ENCODE data around the gene ALS2CL.

Gene ALS2CL

DNA sequence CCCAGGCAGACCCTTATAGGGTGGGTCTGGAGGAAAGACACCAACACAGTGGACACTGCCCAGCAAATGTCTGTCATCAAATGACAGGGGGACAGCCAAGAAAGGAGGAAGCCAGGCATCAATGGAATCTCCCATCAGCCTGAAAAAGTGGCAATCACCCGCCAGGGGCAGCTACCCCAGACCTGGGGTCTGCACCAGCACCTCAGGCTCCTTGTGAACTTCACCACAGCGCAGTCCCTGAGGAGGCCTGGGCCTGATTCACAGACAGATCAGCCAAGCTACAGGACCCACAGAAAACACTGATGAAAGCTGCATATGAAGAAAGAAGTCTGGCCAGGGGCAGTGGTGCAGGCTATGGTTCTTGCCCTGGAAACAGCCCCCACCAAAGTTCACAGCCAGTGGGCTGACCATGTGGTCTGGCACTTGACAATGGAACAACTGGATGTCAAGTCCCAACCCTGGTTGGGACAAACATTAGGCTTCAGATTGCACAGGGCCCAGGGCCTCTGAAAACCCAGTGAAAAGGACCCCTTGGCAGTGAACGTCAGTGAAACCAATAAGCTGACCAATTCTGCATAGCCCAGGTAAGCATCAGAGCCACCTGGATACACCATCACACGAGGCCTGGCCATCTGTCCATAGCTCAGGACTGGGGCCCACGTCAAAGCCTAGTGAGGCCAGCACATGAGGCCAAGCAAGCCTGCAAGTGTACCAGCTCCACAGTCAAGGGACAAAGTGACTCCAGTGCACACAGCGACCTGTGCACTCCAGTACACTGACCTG is 29.1 kb downstream of the ALS2CL start:
- DNase-seq (ENCODE audit: low read depth) = no peak

DNA sequence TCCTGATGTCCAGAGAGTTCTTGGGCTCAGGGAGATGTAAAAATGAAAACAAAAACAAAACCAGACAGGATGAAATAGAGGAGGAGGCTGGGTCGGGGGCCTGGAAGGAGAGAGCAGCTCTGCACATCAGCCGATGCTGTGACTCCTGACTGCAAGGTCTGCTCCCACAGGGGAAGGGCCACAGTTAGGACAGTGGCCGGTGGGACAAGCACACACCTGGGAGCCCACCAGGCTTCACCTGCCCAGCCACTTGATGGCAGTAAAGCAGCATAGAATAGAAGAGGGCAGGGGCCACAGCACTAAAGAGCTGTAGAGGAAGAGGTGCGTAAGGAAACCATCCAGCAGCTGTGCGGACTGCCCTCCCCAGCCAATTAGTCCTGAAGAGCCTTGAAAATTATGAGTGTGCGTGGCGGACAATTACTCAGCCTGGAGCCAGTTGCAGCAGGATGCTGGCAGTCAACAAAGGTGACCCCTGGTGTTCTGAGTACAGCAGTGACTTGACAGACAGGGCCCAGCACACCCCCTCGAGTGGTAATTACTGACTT is 29.8 kb downstream of the ALS2CL start:
- DNase-seq (ENCODE audit: low read depth) = peak; percentile 8

DNA sequence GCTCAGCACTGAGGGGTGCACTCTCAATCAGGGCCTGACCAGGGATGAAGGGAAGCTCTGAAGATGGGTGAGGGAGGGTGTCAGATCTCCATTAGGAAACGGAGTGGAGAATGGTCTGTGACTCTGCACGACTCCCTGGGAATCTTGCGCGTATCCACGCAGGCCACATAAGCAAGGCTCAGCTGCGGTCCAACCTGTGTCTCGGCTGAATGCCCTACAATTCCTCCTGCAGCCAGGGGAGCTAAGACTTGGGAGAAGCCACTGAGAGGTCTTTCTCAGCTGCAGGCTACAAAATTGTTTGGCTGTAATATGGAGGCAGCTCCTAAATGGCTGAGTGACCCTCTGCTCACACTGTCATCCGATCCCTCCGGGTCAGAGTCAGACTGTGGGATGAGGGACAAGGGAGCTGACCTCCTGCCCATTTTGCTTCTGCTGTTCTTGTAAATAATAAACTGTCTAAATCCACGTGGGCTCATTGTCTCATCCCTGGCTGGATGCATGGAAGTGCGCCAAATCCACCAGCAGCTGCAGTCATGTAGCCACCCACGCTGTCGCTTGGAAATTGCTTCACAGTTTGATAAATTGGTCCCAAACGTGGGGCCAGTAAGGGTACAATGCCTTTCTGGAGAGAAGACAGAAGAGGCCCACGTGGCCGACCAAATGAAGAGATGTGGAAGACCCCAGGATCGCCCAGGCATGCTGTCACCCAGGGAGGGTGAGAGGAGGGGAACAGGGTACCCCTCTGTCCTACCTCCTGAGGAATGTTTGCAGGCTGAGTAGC is 30.5 kb downstream of the ALS2CL start:
- DNase-seq (ENCODE audit: low read depth) = peak; percentile 26

DNA sequence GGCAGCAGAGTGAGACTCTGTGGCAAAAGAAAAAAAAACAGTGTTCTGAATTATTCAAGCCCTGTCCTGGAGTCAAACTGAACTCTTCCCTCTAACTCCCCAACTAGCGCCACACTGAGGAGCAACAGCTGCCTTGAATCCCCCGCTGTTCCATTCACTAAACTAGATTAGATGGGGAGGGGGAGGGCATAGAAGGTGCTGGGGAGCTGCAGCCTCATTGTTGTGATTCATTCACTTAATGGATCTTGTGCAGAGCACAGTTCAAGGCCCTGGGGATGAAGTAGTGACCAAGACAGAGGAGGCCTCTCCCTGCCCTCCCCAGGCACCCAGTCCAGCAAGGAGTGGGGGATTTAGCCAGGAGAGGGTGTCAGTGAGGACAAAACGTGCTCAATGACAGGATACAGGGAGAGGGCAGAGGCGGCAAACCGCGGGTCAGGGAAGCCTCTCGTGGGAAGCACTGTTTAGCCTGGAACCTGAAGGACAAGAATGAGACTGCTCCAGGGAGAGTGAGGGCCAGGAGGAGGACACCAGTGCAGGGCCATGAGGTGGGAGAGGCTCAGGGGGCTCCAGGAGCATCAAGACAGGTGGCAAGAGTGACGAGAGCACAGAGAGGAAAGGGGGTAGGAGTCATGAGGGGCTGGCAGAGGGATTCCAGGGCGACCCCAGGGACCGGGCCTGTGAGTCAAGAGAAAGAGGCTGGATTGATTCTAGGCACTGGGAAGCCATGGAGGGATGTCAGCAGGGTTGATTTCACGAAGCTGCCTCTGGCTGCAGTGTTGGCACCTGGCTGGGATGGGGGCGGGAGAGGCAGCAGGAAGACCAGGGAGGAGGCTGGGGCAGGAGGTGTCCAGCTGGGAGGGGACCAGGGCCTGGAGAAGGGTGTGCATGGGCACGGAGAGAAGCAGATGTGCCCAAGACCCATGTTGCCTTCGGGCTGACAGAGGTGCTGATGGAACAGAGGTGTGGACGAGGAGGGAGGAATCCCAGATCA is 31.4 kb downstream of the ALS2CL start:
- no peak for DNase-seq (ENCODE audit: low read depth)

DNA sequence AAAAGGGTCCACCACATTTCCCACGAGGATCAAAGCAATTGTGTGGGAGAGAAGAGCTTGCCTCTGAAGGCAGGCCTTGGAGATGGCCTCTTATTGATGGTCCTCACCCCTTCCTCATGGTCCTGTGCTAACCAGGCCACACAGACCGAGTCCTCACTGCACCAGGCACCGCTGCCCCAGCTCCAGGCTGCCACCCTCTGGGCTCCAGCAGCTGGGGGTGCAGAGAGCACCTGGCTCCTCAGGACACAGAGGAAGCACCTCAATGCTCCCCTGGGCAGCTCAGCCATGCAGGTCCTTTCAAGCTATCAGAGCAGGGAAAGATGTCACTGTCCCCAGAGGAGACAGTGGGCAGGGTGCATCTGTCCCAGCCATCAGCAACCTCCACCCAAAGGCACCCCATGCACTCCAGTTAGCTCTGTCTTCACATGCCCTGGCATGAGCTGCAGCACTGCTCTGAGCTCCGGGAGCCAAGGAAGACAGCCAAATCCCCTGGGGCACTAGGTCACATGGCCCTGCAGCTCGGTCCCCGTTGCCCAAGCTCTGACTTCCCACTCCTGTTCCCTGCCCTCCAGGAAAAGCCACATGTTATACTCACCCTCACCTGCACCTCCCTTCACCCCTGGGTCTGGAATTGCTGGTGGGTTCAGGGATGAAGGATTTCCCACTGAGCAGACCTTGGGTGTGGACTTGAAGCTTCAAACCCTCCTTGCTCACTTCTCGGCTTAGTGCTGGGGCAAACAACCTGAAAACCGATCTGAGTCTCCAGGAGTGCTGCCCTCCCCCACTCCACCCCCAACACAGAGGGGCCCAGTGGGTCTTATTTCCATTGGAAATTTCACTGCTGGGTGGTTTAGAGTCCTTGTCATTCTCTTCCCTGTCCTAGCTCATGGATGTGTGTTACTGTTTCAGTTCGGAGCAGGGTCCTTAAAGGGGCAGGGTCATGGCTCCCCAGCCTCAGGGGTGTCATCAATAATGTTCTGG is 32.6 kb downstream of the ALS2CL start:
- no peak for DNase-seq (ENCODE audit: low read depth)

DNA sequence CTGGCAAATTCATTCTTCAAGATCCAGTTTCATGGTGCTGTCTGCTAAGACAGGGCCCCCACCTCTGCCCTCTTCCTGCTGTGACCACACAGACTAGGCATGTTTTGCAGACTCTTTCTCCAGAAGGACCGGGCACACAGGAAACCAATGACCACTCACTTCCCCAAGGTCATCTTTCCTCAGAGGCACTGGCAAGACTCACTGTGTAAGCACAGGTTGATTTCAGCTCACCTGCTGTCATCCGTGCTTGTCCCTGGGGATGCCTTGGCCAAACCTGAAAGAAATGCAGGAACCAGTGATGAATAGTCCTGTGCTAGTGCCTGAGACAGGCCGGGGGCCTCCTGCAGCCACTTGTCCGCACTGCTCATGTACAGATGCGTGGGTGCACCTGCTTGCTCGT is 33.5 kb downstream of the ALS2CL start:
- no peak for DNase-seq (ENCODE audit: low read depth)

DNA sequence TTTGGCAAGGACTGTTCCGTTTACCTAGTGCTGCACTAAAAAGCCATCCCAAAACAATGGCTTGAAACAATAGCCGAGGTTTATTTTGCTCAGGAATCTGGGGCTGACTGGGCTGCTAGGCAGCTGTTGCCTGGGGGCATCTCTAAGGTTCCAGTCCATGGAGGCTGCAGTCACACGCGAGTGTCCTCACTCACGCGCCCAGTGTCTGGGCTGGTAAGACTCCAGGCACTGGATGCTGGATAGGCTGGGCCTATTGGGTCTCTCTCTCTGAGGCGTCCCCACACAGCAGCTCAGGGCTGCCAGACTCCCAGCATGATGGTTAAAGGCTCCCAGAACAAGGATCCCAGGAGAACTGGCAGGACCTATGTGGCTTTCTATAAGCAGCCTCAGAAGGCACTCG is 34.2 kb downstream of the ALS2CL start:
- DNase-seq (ENCODE audit: low read depth) = no peak

DNA sequence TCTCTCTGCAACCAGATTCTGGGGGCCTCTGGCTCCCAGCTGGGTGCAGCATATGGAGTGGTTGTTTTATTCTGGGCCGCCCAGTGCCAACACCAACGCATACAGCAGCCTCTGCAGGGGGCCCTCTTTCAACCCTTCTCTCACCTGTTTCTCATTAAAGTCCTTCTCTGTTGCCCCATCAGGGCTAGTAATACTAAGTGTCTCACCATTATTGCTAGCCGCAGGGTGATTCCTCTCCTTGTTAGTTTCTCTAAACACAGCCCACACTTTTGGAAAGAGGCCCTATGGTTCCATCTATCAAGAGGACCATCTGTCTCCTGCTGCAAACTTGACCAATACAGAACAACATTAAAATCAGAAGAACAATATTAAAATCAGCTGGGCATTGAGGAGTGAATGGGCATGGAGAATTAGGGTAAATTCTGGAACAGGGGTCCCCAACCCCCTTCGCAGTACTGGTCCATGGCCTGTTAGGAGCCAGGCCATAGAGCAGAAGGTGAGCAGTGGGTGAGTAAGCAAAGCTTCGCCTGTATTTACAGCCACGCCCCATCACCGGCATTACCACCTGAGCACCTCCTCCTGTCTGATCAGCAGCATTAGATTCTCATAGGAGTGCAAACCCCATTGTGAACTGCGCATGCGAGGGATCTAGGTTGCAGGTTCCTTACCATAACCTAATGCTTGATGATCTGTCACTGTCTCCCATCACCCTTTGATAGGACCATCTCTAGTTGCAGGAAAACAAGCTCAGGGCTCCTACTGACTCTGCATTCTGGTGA is 36.5 kb downstream of the ALS2CL start:
- no peak for DNase-seq (ENCODE audit: low read depth)

DNA sequence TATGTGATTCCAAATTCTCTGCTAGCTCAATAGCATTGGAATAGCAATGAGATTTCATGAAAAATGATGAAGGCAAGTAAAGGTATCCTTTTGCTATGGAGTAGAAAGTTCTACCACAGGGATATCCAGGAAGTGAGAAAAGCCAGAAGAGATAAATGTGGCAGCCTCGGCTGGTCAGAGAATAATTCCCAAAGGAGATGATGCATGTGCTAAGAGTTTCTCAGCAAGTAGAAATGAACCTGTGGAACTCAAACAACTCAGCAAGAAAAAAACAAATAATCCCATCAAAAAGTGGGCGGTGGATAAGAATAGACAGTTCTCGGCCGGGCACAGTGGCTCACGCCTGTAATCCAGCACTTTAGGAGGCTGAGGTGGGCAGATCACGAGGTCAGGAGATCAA is 38.2 kb downstream of the ALS2CL start:
- no peak for DNase-seq (ENCODE audit: low read depth)

DNA sequence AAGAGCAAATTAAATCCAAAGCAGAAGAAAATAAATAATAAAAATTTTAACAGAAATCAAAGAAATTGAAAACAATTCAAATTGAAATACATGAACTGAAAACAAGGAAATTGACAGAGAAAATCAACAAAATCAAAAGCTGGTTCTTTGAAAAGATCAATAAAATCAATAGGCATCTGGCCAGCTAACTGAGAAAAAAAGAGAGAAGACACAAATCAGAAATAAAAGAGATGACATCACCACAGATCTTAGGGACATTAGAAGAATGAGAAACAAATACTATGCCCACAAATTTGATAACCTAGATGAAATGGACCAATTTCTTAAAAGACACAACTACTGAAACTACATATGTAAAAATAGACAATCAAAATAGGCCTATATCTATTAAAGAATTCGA is 42.4 kb downstream of the ALS2CL start:
- no peak for DNase-seq (ENCODE audit: low read depth)

DNA sequence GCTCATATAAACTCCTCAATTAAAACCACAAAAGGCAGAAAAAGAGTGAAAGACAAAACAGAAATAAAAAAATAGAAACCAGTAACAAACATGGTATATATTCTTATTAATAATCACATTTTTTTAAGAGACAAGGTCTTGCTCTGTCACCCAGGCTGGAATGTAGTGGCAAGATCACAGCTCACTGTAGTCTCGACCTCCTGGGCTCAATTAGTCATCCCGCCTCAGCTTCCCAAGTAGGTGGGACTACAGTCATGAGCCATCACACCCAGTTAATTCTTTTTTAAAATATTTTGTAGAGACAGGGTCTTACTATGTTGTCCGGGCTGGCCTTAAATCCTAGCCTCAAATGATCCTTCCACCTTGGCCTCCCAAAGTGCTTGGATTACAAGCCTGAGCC is 44.0 kb downstream of the ALS2CL start:
- DNase-seq (ENCODE audit: low read depth) = no peak

DNA sequence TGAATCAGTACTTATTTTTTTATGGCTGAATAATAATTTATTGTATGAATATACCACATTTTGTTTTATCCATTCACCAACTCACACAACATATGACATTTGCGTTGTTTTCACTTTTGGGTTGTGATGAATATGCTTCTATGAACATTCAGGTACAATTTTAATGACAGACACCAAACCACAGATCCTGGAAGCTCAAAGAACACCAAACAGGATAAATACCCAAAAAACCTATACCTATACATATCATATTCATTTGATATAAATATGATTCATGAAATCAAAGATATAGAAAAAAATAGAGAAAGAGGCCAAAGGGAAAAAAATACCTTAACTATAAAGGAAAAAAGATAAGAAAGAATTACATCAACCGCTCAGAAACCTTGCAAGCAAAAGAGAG is 45.4 kb downstream of the ALS2CL start:
- DNase-seq (ENCODE audit: low read depth) = no peak

DNA sequence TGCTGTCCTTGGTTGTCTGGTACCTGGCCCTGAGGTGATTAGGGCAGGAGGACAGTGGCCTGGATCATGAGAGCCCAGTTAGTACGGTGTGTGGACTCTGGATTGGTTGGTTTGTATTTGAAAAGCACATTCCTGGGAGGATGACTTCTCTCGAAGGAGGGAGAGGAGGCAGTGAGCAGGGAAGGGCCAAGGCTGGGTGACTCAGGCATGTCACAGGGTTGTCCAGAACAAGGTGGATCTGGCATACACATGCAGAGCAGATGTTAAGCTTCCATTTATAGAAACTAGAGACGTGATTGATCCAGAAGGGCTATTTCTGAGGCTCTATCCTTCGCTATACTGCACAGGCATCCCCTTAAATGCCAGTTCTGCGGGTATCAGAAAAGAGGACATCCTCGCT is 46.8 kb downstream of the ALS2CL start:
- peak; percentile 14 for DNase-seq (ENCODE audit: low read depth)

DNA sequence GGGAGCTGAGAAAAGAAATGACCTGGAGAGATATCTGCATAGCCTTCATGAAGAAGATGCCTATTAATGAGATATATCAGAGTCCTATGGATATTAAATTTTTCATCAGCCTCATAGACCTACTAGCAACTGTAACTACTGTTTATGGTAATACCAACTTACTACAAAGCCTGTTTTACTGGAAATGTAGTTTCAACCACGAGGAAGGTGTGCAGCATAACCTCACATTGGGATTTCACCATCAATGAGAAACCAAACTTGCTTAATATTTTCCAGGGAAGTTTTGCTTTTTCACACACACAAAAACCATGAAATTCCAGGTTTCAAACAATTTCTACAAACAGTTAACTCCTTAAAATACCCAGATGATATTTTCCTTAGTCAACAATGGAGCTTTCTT is 49.8 kb downstream of the ALS2CL start:
- DNase-seq (ENCODE audit: low read depth) = no peak

DNA sequence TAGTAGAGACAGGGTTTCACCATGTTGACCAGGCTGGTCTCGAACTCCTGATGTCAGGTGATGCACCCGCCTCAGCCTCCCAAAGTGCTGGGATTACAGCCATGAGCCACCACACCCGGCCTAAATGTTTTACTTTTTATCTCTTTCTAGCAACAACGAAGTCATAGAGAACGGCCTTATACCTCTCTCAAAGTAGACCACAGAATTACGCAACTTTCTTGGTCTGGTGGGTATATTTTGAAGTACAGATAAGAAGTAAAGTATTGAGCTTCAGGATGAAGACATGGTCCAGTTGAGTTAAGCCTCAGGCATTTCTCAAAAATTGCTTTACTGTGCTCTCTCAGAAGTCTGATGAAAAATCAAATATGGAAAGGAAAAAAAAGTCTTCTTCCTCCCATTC is 50.5 kb downstream of the ALS2CL start:
- DNase-seq (ENCODE audit: low read depth) = peak; percentile 93

DNA sequence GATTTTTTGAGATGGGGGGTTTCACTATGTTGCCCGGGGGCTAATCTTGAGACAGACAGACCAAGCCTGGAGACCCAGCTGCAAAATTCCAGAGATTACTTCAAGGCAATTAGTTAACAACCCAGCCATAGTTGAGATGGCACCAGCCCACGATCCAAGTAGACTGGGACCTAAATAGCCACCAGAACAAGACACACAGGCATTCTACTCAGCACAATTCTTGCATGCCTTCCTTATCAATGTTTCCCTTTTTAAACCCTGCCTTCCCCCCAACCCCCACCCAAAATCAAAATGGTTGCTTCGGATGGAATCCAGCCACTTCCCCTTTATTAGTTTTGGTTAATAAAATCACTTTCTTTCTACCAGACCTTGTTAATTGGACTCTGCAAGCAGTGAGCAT is 52.6 kb downstream of the ALS2CL start:
- DNase-seq (ENCODE audit: low read depth) = no peak

DNA sequence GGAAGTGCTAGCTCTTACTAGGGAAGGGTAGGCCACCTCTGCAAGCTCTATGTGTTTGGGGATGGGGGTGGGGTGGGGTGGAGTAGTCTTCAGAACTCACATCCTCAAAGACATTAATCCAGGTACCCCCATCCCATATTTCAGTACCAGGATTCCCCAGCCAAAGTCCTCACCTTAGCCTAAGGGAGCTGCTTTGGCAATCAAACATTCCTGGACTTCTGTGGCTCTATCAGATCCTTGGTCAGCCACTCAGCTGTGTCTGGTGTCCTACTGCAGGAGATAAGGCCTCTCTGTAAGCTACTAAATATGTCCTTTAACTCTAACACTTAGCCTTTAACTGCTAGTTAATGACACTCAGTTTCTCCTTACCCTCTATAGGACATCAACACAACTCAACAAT is 54.3 kb downstream of the ALS2CL start:
- no peak for DNase-seq (ENCODE audit: low read depth)

DNA sequence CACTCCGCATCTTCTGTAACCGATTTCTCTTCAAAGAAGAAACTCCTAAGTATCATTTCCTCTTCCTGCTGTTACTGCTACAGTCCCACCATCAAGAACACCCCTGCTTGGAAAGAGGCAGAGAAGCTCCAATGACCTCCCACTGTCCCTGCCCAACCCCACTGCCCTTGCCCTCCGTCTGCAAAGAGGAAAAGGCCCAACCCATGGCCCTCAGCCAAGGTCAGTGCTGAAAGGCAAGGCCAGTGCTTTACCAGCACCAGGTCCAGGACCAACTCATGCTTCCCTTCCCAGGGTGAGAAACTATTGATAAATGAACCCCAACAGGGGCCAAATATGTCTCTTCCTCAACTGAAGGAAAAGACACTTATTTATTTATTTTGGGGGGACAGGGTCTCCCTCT is 58.6 kb downstream of the ALS2CL start:
- no peak for DNase-seq (ENCODE audit: low read depth)

DNA sequence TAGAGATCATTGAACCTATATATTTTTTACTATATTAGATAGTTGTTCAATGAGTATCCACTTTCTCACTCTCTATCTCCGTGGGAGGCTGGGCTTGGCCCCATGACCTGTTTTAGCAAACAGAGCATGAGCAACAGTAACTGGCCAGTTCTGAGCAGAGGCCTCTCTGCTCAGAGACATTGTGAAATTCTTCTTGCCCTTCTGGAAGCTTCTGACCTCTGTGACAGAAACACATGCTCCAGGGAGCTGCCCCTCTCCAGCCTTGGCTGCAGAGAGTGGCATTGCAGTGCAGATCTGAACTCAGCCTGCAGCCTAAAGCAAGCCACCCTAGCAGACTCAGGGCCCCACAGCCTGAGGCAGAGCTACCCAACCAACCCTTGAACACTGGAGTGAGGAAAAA is 60.7 kb downstream of the ALS2CL start:
- peak; percentile 77 for DNase-seq (ENCODE audit: low read depth)

All from amniotic epithelial cell (primary cell).